ENCODE measurements around the gene RAPGEF1.

The RAPGEF1 gene

GRCh38 chr9:131700765-131701435, 39.0 kb downstream of the RAPGEF1 start:
- TF ChIP-seq EP300 (IDR thresholded peaks at IDR 0.05; ENCODE audit: borderline replicate concordance) (no peak), RAD21 (IDR thresholded peaks at IDR 0.05; ENCODE audit: low read depth) (no peak), CEBPB (IDR thresholded peaks at IDR 0.05) (no peak), FOXM1 (IDR thresholded peaks at IDR 0.05; ENCODE audit: borderline replicate concordance, low read depth) (no peak), TEAD4 (IDR thresholded peaks at IDR 0.05) (no peak), TCF12 (IDR thresholded peaks at IDR 0.05; ENCODE audit: low read depth) (no peak), MAX (IDR thresholded peaks at IDR 0.05) (no peak), ZBTB7A (IDR thresholded peaks at IDR 0.05; ENCODE audit: low read depth) (no peak), NFIC (IDR thresholded peaks at IDR 0.05) (no peak), CREB1 (IDR thresholded peaks at IDR 0.05; ENCODE audit: low read depth) (no peak), EGR1 (IDR thresholded peaks at IDR 0.05) (no peak), TAF1 (IDR thresholded peaks at IDR 0.05; ENCODE audit: low read depth) (no peak), YY1 (IDR thresholded peaks at IDR 0.05; ENCODE audit: low read depth) (no peak)
- TF ChIP-seq, protein P1, sequence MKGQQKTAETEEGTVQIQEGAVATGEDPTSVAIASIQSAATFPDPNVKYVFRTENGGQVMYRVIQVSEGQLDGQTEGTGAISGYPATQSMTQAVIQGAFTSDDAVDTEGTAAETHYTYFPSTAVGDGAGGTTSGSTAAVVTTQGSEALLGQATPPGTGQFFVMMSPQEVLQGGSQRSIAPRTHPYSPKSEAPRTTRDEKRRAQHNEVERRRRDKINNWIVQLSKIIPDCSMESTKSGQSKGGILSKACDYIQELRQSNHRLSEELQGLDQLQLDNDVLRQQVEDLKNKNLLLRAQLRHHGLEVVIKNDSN (IDR thresholded peaks at IDR 0.05) = no peak
- TF ChIP-seq, protein P2, sequence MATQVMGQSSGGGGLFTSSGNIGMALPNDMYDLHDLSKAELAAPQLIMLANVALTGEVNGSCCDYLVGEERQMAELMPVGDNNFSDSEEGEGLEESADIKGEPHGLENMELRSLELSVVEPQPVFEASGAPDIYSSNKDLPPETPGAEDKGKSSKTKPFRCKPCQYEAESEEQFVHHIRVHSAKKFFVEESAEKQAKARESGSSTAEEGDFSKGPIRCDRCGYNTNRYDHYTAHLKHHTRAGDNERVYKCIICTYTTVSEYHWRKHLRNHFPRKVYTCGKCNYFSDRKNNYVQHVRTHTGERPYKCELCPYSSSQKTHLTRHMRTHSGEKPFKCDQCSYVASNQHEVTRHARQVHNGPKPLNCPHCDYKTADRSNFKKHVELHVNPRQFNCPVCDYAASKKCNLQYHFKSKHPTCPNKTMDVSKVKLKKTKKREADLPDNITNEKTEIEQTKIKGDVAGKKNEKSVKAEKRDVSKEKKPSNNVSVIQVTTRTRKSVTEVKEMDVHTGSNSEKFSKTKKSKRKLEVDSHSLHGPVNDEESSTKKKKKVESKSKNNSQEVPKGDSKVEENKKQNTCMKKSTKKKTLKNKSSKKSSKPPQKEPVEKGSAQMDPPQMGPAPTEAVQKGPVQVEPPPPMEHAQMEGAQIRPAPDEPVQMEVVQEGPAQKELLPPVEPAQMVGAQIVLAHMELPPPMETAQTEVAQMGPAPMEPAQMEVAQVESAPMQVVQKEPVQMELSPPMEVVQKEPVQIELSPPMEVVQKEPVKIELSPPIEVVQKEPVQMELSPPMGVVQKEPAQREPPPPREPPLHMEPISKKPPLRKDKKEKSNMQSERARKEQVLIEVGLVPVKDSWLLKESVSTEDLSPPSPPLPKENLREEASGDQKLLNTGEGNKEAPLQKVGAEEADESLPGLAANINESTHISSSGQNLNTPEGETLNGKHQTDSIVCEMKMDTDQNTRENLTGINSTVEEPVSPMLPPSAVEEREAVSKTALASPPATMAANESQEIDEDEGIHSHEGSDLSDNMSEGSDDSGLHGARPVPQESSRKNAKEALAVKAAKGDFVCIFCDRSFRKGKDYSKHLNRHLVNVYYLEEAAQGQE (IDR thresholded peaks at IDR 0.05; ENCODE audit: low read depth) = no peak

GRCh38 chr9:131700076-131700475, 39.8 kb downstream of the RAPGEF1 start:
- TF ChIP-seq FOXM1 (IDR thresholded peaks at IDR 0.05; ENCODE audit: borderline replicate concordance, low read depth) (no peak), TAF1 (IDR thresholded peaks at IDR 0.05; ENCODE audit: low read depth) (no peak), NFIC (IDR thresholded peaks at IDR 0.05) (no peak), EGR1 (IDR thresholded peaks at IDR 0.05) (no peak), ZBTB7A (IDR thresholded peaks at IDR 0.05; ENCODE audit: low read depth) (no peak), CEBPB (IDR thresholded peaks at IDR 0.05) (no peak), EP300 (IDR thresholded peaks at IDR 0.05; ENCODE audit: borderline replicate concordance) (no peak), YY1 (IDR thresholded peaks at IDR 0.05; ENCODE audit: low read depth) (no peak)
- TF ChIP-seq, protein P1 (IDR thresholded peaks at IDR 0.05) = no peak

DNA sequence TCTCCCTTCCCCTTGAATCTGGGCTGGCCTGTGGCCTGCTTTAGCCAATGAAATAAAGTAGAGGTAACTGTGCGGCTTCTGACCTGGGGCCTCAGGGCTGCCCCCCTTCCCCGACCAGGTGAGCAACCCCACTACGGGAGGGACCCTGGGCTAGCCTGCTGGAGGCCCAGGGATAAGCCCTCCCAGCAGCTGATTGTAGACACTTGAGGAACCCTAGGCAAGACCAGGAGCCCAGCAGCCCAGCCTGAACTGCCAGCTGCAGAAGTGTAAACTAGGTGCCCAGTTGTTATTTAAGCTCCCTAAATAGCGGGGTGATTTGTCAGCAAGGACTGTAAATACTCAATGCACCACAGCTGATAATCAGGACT, 41.3 kb downstream of the RAPGEF1 start:
- no peak for TF ChIP-seq EP300 (IDR thresholded peaks at IDR 0.05; ENCODE audit: borderline replicate concordance)
- no peak for TF ChIP-seq NFIC (IDR thresholded peaks at IDR 0.05)
- TF ChIP-seq MAX (IDR thresholded peaks at IDR 0.05) = no peak
- no peak for TF ChIP-seq TEAD4 (IDR thresholded peaks at IDR 0.05)
- TF ChIP-seq, protein P1 (IDR thresholded peaks at IDR 0.05) = no peak
- no peak for TF ChIP-seq TCF12 (IDR thresholded peaks at IDR 0.05; ENCODE audit: low read depth)
- no peak for TF ChIP-seq CREB1 (IDR thresholded peaks at IDR 0.05; ENCODE audit: low read depth)
- TF ChIP-seq ZBTB7A (IDR thresholded peaks at IDR 0.05; ENCODE audit: low read depth) = no peak
- TF ChIP-seq YY1 (IDR thresholded peaks at IDR 0.05; ENCODE audit: low read depth) = no peak
- TF ChIP-seq FOXM1 (IDR thresholded peaks at IDR 0.05; ENCODE audit: borderline replicate concordance, low read depth) = no peak
- TF ChIP-seq EGR1 (IDR thresholded peaks at IDR 0.05) = no peak
- no peak for TF ChIP-seq TAF1 (IDR thresholded peaks at IDR 0.05; ENCODE audit: low read depth)
- no peak for TF ChIP-seq RAD21 (IDR thresholded peaks at IDR 0.05; ENCODE audit: low read depth)
- no peak for TF ChIP-seq CEBPB (IDR thresholded peaks at IDR 0.05)
- TF ChIP-seq, protein P2 (IDR thresholded peaks at IDR 0.05; ENCODE audit: low read depth) = no peak

- TF ChIP-seq, protein P1 (IDR thresholded peaks at IDR 0.05) = no peak
- TF ChIP-seq FOXM1 (IDR thresholded peaks at IDR 0.05; ENCODE audit: borderline replicate concordance, low read depth) (no peak), EP300 (IDR thresholded peaks at IDR 0.05; ENCODE audit: borderline replicate concordance) (no peak), RAD21 (IDR thresholded peaks at IDR 0.05; ENCODE audit: low read depth) (no peak), ZBTB7A (IDR thresholded peaks at IDR 0.05; ENCODE audit: low read depth) (no peak), TAF1 (IDR thresholded peaks at IDR 0.05; ENCODE audit: low read depth) (no peak), CEBPB (IDR thresholded peaks at IDR 0.05) (no peak), TCF12 (IDR thresholded peaks at IDR 0.05; ENCODE audit: low read depth) (no peak), NFIC (IDR thresholded peaks at IDR 0.05) (no peak), EGR1 (IDR thresholded peaks at IDR 0.05) (no peak), YY1 (IDR thresholded peaks at IDR 0.05; ENCODE audit: low read depth) (no peak), CREB1 (IDR thresholded peaks at IDR 0.05; ENCODE audit: low read depth) (no peak), MAX (IDR thresholded peaks at IDR 0.05) (no peak), TEAD4 (IDR thresholded peaks at IDR 0.05) (no peak)
- TF ChIP-seq, protein P2 (IDR thresholded peaks at IDR 0.05; ENCODE audit: low read depth) = no peak
Observed at GRCh38 chr9:131697908-131698617, 41.8 kb downstream of the RAPGEF1 start.
